ENCODE results near the gene TBC1D14.
A peak's percentile ranks its signal among the peaks of the same experiment; 100 is the strongest.

TBC1D14 gene

GRCh38 chr4:7042503-7043283, 133.1 kb downstream of the TBC1D14 start:
- DNase-seq (ENCODE audit: low read depth in 2 of 2): peak; percentile 76 to 86

DNA sequence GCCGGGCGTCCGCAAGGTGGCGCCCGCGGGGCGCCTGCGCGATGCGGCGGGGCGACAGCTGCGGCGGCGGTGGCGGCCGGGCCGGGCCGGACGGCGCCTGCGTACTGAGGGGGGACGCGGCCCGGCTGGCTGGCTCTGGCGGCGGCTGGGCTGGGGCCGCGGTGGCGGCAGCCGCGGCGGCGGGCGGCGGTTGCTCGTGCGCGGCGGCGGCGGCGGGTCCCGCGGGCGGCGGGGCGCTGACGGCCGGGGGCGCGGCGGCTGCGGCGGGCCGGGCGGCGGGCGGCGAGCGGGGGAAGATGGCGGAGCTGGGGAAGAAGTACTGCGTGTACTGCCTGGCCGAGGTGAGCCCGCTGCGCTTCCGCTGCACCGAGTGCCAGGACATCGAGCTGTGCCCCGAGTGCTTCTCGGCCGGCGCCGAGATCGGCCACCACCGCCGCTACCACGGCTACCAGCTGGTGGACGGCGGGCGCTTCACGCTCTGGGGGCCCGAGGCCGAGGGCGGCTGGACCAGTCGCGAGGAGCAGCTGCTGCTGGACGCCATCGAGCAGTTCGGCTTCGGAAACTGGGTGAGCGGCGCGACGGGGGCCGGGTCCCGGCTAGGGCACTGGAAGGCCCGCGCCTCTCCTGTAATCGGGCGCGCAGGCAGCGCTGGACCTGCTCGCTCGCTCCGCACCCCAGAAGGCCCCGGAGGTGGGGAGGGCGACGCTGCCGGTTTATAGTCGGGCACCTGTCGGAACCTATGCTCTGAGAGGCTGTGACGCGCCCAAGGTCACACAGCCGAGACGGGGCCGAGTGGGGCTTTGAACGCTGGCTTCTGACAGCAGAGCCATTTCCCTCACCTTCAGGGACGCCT, 133.9 kb downstream of the TBC1D14 start, which contains the start of gene TADA2B:
Gene TADA2B (plus strand): TSS at position 89 of the 853 bp plus-strand sequence. CDS start 208 bp downstream, at position 297.
- DNase-seq (ENCODE audit: low read depth in 2 of 2): peak; percentile 10 to 24

GRCh38 chr4:7044137-7044930, 134.7 kb downstream of the TBC1D14 start:
- no peak for DNase-seq (ENCODE audit: low read depth in 2 of 2)

DNA sequence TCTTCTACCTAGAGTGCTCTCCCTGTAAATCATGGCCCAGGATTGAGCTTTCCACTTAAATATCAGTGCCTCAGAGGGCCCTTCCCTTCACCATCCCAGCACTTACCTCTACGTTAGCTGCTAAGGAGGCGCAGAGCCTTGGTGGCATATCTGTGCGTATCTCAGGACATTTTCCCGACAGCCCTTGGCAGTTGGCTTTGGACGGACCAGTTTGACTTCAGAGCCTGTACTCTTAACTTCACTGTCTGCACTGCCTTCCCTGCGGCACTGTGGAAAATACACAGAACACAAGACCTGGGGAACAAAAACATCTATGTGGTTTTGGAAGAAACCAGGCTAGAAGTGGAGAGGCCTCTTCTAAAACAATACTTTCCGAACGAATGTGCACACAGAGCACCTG, 135.9 kb downstream of the TBC1D14 start:
- no peak for DNase-seq (ENCODE audit: low read depth in 2 of 2)

- no peak for DNase-seq (ENCODE audit: low read depth in 2 of 2)
These were observed 136.6 kb downstream of the TBC1D14 start for GRCh38 chr4:7045961-7046921.

GRCh38 chr4:7046971-7047370, 137.3 kb downstream of the TBC1D14 start:
- no peak for DNase-seq (ENCODE audit: low read depth in 2 of 2)

DNA sequence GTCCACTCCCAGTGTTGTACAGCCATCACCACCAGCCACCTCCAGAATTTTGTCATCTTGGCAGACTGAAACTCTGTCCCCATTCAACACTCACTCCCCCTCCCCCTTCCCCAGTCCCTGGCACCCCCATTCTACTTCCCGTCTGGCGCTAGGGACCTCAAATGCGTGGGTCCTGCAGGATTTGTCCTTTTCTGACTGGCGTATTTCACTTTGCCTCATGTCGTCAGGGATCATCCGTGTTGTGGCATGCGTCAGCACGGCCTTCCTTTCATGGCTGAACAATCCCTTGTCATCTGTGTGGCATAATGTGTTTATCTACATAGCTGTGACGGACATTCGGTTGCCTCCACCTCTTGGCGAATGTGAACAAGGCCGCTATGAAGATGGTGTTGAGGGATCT, 139.0 kb downstream of the TBC1D14 start:
- no peak for DNase-seq (ENCODE audit: low read depth in 2 of 2)

GRCh38 chr4:7049295-7049694, 139.7 kb downstream of the TBC1D14 start:
- no peak for DNase-seq (ENCODE audit: low read depth in 2 of 2)

DNA sequence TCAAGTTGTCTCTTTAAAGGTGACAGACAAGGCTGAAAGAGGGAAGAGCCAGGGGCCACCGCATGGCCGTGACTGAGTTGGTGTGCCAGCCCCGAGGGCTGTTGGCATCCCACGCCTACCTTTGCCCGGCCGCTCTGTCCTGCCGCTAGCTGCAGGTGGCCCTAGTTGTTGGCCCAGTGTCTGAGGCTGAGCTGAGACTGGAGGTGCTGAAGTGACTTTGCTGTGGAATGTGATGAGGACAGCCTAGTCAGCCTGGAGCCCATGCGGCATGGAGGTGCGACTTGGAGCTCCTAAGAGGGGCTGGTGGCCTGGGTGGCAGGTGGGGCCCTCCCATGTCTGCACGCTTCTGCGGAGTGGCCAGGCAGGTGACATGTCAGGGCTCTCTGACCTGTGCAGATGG, 140.1 kb downstream of the TBC1D14 start:
- DNase-seq (ENCODE audit: low read depth in 2 of 2): no peak

DNA sequence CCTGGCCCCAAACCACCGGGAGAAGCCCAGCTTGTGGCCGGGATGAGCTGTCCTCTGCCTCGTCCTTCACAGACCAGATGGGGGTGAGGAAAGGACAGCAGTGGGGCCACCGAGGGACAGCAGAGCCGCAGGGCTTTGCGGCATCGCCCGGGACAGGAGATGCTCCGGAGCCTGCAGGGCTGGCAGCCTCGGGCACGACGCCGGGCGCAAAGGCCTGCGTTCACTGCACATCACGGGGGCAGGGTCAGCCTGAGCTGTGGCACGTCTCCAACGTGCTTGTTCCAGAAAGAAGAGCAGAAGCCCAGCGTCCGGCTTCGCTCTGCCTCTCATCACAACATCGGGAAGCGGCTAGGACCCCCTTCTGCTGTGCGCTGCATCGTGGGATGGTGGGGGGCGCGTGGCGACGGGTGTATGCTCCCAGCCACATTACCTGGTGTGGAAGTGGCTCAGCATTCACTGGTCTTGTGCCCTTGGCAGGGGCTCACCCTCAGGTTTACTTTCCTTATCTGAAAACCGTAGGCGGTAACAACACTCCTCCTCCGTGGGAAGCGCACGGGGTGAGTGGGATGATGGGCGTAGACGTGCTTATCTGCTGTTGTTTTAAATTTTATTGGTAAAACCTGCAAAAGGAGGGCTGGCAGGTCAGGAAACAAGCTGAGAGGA, 141.0 kb downstream of the TBC1D14 start:
- DNase-seq (ENCODE audit: low read depth in 2 of 2): no peak

GRCh38 chr4:7051144-7051495, 141.5 kb downstream of the TBC1D14 start:
- no peak for DNase-seq (ENCODE audit: low read depth in 2 of 2)

DNA sequence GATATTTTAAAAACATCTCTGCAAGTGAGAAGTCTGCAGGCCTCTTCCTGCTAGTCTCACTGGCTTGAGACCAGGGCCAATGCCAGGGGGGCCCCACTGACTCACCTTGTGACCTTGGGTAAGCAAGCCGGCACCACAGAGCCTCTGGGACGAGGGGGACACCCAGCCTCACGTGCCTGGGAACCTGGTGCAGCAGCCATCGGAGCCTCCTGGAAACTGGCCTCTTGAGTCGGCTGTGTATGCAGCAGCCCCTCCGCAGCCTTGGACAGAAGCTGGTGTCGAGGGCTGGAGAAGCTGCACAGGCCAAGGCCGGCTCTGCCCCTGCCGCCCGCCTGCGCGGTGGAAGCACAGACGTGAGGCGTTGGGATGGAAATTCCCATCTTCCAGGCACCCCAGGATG, 142.3 kb downstream of the TBC1D14 start:
- DNase-seq (ENCODE audit: low read depth in 2 of 2): no peak

DNA sequence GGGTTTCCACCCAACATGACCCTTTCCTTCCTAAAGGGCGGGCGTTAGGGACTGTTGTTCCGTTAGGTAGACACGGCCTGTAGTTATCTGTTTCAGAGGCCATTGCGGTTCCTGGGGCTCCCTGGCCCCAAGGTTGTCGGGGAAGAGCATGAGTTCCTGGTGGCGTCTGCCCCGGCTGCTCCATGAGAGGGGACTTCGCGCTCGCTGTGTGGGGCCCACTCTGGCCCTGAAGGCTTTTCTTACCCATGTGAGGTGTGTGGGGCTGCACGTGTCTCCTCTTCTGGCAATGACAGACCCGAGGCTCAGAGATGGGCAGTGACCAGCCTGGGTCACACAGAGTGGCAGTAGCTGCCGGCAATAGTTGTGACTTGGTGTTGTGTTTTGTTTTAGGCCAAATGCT, 142.7 kb downstream of the TBC1D14 start:
- DNase-seq (ENCODE audit: low read depth in 2 of 2): no peak

GRCh38 chr4:7052923-7053715, 143.5 kb downstream of the TBC1D14 start:
- no peak for DNase-seq (ENCODE audit: low read depth in 2 of 2)

DNA sequence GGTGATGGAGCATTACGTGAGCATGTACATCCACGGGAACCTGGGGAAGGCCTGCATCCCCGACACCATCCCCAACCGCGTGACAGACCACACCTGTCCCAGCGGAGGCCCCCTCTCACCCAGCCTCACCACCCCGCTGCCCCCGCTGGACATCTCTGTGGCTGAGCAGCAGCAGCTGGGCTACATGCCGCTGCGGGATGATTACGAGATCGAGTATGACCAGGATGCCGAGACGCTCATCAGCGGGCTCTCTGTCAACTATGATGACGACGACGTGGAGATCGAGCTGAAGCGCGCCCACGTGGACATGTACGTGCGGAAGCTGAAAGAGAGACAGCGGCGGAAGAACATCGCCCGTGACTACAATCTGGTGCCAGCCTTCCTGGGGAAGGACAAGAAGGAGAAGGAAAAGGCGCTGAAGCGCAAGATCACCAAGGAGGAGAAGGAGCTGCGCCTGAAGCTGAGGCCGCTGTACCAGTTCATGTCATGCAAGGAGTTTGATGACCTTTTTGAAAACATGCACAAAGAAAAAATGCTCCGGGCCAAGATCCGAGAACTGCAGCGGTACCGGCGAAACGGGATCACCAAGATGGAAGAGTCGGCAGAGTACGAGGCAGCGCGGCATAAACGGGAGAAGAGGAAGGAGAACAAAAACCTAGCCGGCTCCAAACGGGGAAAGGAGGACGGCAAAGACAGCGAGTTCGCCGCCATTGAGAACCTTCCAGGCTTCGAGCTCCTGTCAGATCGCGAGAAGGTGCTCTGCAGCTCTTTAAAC, 144.7 kb downstream of the TBC1D14 start:
- no peak for DNase-seq (ENCODE audit: low read depth in 2 of 2)

DNA sequence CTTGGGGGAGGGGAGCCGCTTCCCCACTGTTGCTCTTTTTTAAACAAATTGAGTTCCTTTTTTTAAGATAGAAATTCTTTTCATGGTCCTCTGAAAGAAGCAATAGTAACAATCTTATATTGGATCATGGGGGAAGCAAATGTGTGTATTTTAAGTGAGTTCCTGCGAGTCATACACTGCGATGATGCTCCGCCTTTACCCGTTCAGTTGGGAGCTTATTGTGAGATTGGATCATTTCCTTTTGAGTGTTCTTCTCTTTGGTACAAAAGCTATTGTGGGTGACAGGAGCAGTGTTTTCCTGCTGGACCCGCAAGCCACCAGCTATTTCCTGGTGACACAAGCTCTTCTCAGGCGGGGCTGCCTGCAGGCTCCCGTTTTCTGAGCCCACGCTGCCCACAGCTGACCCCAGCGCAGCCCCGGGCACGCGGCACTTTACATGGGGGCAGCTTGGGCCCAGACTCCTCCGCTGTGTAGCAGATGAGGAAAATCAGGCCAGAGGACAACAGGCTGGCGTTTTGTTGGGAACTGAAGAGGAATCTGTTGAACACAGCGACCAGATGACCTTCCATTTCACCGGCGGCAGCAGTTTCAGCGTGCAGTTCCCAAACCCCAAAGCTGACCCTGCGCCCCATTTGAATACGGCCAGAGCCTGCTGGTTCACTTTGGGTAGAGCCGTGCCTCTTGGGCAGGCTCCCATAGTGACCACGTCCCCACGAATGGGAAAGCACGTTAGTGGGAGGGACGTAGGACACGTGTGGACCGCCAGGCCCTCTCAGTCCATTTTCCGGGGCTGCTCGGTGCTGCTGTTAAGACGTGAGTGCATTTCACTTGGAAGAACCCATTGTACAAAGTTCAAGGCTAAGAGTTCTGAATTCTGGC, 145.7 kb downstream of the TBC1D14 start:
- DNase-seq (ENCODE audit: low read depth in 2 of 2): no peak

DNA sequence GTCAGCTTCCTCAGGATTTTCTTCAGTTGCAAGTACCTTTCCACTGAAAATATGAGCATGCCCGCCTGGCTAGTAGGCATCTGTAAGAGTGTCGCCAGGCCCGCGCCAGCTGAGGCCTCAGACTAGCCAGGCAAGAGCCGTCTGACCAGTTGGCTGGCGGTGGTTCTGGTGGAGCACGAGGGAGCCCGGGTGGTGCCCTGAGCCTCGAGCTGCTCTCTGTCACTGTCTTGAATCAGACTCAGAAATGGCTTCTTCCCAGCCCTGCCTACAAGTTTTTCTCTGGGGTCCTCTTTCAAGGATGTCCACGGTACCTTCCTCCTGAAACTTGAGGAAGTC, 146.3 kb downstream of the TBC1D14 start:
- DNase-seq (ENCODE audit: low read depth in 2 of 2): no peak

GRCh38 chr4:7058792-7059191, 149.2 kb downstream of the TBC1D14 start:
- DNase-seq (ENCODE audit: low read depth in 2 of 2): no peak
